GM12865 (cell line): Measurements from ENCODE around the gene JTB.

Source experiments
- DNase-seq: peaks from one replicate; pipeline ENCODE4 v3.0.0; 2010; ENCODE audit warnings: low read depth
- H3K4me3 ChIP-seq: 2 replicates; pipeline ENCODE4 v1.5.1; 2011; ENCODE audit warnings: mild to moderate bottlenecking, low read depth, low read length, control low read depth
- CTCF ChIP-seq: IDR thresholded peaks from 2 replicates; pipeline ENCODE4 v1.5.1; 2011; ENCODE audit warnings: low read length, control low read depth, low read depth, inconsistent platforms; ENCODE audit not compliant: insufficient read depth; ENCODE audit errors: missing control alignments

Gene JTB

DNA sequence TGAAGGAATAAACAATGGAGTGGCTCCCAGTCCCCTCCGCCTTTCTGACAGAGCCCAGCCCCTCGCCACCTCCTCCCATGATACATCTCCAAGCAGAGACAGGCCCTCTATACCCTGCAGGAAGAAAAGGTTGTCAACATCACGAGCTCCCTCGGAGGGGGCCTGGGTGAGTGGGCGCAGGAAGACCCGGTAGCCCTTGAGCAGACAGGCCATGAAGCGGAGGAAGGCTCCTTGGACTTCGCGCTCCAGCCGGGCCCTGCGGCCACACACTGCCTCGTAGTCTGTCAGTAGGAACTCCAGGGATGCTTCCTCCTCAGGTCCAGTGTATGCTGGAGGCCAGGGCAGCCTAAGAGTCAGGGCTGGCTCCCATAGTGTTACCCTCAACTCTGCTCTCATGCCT, 38.0 kb downstream of the JTB start:
- no peak overlapping the region for H3K4me3 ChIP-seq
- no peak for TF ChIP-seq CTCF
- no peak for DNase-seq

DNA sequence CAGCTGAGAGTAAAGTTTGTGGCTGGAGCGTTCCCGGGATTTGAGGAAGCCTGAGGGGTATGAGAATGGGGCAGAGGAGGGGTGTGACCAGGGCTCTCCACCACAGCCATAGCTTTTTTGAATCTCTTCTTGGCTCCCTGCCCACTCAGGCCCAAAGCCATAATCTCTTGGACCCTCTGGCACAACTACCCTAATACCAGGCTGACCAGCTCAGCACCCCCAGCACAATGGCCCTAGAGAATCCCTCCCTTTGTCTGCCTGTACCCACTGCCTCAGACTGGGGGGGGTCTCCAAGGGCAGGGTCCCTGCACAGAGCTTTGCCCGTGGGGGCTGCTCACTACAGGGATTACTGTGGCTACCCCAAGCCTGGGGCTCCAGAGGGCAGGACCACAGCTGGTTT, 38.5 kb downstream of the JTB start:
- no peak for DNase-seq
- H3K4me3 ChIP-seq, result no peak overlapping the region
- no peak for TF ChIP-seq CTCF

GRCh38 chr1:153937331-153937730, 40.1 kb downstream of the JTB start:
- no peak overlapping the region for H3K4me3 ChIP-seq
- no peak for DNase-seq
- TF ChIP-seq CTCF, result no peak

DNA sequence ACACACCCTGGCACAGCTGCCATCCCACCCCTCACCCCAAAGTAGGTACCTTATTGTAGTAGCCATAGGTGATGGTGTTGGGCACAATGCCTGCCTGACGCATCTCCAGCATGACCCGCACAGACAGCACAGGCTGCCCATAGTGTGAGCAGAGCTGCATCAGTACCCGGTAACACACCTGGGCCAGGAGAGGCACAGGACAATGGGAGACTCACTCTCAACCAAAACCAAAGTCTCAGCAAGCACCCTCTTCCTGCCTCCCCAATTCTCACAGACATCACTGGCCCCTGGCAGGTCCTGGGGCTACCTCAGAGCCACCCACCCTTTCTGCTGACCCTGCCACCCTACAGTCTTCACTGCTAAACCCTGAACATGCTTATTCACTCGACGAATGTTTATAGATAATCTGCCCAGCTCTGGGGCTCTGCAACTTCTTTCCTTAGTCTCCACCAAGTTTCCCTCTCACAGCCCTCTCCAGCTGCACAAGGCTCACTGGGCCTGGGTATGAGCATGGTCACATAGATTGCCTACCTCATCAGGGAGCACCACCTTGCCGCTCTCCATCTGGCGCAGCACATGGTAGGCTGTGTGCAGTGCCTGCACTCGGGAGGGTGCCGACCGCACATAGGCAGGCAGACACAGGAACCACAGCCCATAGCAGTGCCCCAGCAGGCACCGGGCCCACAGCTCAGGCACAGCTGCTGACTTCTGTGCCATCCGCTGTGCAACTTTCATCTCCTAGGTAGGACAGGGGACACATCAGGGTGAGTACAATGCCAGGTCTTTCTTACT, 41.3 kb downstream of the JTB start:
- H3K4me3 ChIP-seq, result no peak overlapping the region
- DNase-seq, result no peak
- TF ChIP-seq CTCF, result no peak

GRCh38 chr1:153934746-153935145, 42.7 kb downstream of the JTB start:
- H3K4me3 ChIP-seq, result no peak overlapping the region
- no peak for DNase-seq
- no peak for TF ChIP-seq CTCF

DNA sequence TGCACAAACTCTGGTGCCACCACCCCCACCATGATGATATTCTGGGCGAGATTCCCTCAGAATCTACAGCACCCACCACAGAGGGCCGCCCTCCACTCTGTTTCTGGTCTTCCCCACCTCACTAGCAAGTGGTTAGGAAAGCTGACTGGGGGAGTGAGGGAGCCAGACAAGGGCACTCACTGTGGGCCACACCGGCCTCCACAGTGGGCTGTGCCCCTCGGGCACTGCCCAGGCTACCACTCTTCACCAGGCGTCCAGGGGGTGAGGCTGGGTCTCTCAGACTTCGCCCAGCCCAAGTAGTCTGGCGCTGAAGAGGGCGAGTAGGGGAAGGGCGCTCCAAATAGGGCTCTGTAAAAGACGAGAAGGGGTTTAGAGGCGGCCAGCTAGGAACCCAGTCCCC, 43.5 kb downstream of the JTB start:
- no peak for TF ChIP-seq CTCF
- DNase-seq, result no peak

DNA sequence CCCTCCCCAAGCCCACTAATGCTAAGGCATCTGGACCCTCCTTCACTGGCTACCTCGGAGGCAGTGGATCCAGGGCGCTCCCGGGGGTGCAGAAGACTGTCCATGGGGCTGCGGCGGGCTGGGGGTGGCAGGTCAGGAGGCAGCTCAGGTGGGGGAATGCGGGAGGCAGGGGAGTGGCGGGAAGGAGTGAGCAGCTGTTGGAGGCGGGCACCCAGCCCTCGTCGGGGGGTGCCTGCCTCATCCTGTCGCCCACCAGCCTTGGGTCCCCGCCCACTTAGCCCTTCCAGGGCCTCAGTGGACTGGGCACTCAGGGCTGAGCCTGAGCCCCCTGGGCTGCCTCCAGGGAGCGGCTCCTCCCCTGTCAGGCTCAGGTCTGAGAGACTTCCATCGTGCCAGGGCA, 44.0 kb downstream of the JTB start:
- DNase-seq, result no peak
- H3K4me3 ChIP-seq, result no peak overlapping the region
- no peak for TF ChIP-seq CTCF

More for the DNA sequence above, 43.5 kb downstream of the JTB start:
- H3K4me3 ChIP-seq, result no peak overlapping the region
